OCI-LY3 (cell line): ENCODE measurements around the gene ZNF669.

ENCODE experiments used
- CTCF ChIP-seq: fragments of 200-600, 300-600 bp; sonication (generic); IDR thresholded peaks from 2 replicates; pipeline ENCODE4 v1.5.1; 2014; ENCODE audit warnings: antibody characterized with exemption, low read length, low read depth
- EZH2phosphoT487 ChIP-seq: fragments of 200-600 bp; shearing (Covaris generic); IDR thresholded peaks from 2 replicates; pipeline ENCODE4 v1.6.1; 2018; ENCODE audit warnings: antibody characterized with exemption, mixed run types, low read depth

DNA sequence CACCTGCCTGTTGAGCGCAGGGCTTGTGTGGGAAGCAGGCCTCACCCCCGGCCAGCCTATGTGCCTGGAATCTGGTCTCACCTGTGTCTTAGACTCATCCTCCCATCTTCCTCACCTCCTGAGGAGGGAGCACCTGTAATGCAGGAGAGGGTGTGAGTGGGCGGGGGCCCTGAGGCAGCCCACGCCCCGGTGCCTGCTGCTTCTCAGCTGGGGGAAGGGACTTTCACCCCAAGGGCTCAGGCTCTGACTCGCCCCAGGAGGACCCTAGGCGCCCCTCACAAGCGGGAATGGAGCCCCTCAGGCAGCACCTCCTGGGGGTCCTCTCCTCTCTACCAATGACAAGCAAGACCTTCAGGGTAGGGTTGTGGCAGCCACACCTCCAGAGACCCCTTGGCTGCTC is 18.8 kb downstream of the ZNF669 start:
- TF ChIP-seq CTCF (no peak), EZH2phosphoT487 (no peak)
